Progenitor cell of endocrine pancreas (in vitro differentiated cells): Measurements from ENCODE around the gene ASPG. TPM values are rescaled to one million over a fixed set of nuclear protein-coding genes. Genes with fewer than 3 reads are reported as not detected.

Source experiments
- DNase-seq: peaks from one replicate; pipeline ENCODE4 v3.0.0; 2021; ENCODE audit warnings: low spot score; ENCODE audit not compliant: unreplicated experiment
- H3K27ac Mint-ChIP-seq: 2 replicates; pipeline ENCODE4 v1.8.0; 2021; ENCODE audit warnings: mild to moderate bottlenecking, moderate library complexity, mixed read lengths
- H3K27me3 Mint-ChIP-seq: 2 replicates; pipeline ENCODE4 v1.8.0; 2021; ENCODE audit warnings: mixed read lengths
- H3K36me3 Mint-ChIP-seq: 2 replicates; pipeline ENCODE4 v1.8.0; 2022; ENCODE audit warnings: mixed read lengths; ENCODE audit not compliant: insufficient read depth
- H3K4me1 Mint-ChIP-seq: 2 replicates; pipeline ENCODE4 v1.8.0; 2021; ENCODE audit warnings: low read depth, mixed read lengths
- H3K4me3 Mint-ChIP-seq: 2 replicates; pipeline ENCODE4 v1.8.0; 2021; ENCODE audit warnings: low read depth, mild to moderate bottlenecking, moderate library complexity, mixed read lengths
- H3K9me3 Mint-ChIP-seq: 2 replicates; pipeline ENCODE4 v1.8.0; 2021; ENCODE audit warnings: low read depth, mixed read lengths
- total RNA-seq: library from RNA; stranded (reverse); gene quantifications from 2 replicates; pipeline ENCODE4 v1.2.1, GENCODE V29; 2021
- TF ChIP-seq, protein P1 (sequence below): fragments of 200-600 bp; sonication (generic); IDR thresholded peaks from one replicate; pipeline ENCODE4 v1.5.0; 2021; ENCODE audit warnings: antibody characterized with exemption, mild to moderate bottlenecking; ENCODE audit not compliant: unreplicated experiment

Gene ASPG
- total RNA-seq, 1 donor from 2014 or later = not detected

- TF ChIP-seq, protein P1, sequence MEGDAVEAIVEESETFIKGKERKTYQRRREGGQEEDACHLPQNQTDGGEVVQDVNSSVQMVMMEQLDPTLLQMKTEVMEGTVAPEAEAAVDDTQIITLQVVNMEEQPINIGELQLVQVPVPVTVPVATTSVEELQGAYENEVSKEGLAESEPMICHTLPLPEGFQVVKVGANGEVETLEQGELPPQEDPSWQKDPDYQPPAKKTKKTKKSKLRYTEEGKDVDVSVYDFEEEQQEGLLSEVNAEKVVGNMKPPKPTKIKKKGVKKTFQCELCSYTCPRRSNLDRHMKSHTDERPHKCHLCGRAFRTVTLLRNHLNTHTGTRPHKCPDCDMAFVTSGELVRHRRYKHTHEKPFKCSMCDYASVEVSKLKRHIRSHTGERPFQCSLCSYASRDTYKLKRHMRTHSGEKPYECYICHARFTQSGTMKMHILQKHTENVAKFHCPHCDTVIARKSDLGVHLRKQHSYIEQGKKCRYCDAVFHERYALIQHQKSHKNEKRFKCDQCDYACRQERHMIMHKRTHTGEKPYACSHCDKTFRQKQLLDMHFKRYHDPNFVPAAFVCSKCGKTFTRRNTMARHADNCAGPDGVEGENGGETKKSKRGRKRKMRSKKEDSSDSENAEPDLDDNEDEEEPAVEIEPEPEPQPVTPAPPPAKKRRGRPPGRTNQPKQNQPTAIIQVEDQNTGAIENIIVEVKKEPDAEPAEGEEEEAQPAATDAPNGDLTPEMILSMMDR = peak; percentile 99
- Mint-ChIP-seq H3K9me3 (no peaks in the 10 kb centered on the region), H3K4me3 (no peak overlapping the region), H3K27me3 (peaks cover 11% of the 10 kb centered on the region), H3K4me1 (peaks cover 3% of the 10 kb centered on the region), H3K27ac (no peak overlapping the region), H3K36me3 (no peaks in the 10 kb centered on the region)
- DNase-seq = peak; percentile 91
Measured at GRCh38 chr14:104094709-104095425, 9.4 kb downstream of the ASPG start.

- no peaks in the 10 kb centered on the region for H3K36me3 Mint-ChIP-seq
- H3K27me3 Mint-ChIP-seq = peaks cover 11% of the 10 kb centered on the region
- H3K9me3 Mint-ChIP-seq = no peaks in the 10 kb centered on the region
- TF ChIP-seq, protein P1 = no peak
- H3K4me1 Mint-ChIP-seq = peaks cover 3% of the 10 kb centered on the region
- DNase-seq = no peak
- H3K27ac Mint-ChIP-seq = no peak overlapping the region
- no peak overlapping the region for H3K4me3 Mint-ChIP-seq
Measured at GRCh38 chr14:104095426-104096310, 10.2 kb downstream of the ASPG start.

GRCh38 chr14:104096318-104096717, 10.8 kb downstream of the ASPG start:
- Mint-ChIP-seq H3K4me1 (peaks cover 3% of the 10 kb centered on the region), H3K27me3 (peaks cover 11% of the 10 kb centered on the region), H3K27ac (no peak overlapping the region), H3K4me3 (no peak overlapping the region), H3K9me3 (no peaks in the 10 kb centered on the region), H3K36me3 (no peaks in the 10 kb centered on the region)
- DNase-seq = no peak
- TF ChIP-seq, protein P1 = no peak

DNA sequence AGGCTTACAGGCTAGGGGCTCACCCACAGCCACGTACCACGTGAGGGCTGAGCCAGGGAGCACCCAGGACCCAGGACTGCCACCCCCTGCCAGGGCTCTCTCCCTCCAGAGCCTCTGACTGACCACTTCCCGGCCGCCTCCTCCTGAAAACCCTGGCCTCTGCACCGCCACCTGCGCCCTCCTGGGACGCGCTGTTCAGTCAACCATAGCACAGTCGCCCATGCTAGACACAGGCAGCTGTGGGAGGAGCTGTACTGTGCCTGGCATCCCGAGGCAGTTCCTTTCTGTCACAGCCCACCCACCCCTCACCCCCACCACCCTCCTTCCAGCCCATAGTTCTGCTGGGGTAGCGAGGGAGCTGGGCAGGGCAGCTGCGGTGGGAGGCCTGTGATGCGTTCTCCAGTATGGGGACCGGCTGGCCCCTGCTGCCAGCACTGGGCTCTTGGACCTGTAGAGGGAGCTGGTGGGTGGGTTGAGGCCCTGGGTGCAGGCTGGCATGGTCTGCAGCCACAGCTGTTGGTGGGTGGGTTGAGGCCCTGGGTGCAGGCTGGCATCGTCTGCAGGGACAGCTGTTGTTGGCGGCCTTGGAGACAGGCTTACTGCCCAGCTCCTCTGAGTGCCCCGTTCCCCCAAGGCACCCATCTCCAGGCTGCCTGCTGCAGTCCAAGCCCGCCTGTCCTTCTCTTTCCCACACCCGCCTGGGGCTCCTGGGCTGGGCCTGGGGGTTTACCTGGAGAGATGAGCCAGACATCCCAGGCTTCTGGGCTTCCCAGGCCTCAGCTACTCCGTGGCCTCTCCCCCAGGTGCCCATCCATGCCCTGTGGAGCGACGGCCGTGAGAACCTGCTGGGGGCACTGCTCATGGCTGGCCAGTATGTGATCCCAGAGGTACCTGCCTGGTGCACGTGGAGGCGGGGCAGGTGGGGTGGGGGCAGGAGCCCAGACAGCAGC, 11.5 kb downstream of the ASPG start:
- Mint-ChIP-seq H3K4me3 (no peak overlapping the region), H3K36me3 (no peaks in the 10 kb centered on the region), H3K27ac (no peak overlapping the region), H3K9me3 (no peaks in the 10 kb centered on the region), H3K27me3 (peaks cover 11% of the 10 kb centered on the region), H3K4me1 (peaks cover 3% of the 10 kb centered on the region)
- DNase-seq = no peak
- TF ChIP-seq, protein P1 = peak; percentile 33
